HG03439 (cell line): Measurements from ENCODE around the gene UBAC1.
"Not testable (repeated sequence)": the region's sequence is repeated elsewhere in the genome, so short reads cannot be mapped to it uniquely, and the experiment has no call there.

ENCODE experiments used
- ATAC-seq: cut with Tn5 transposase; IDR thresholded peaks from one replicate; pipeline ENCODE4 v1.9.1; 2021; ENCODE audit warnings: mild to moderate bottlenecking, moderate library complexity; ENCODE audit not compliant: unreplicated experiment

UBAC1 gene

GRCh38 chr9:135960411-135961276, 529 bp downstream of the UBAC1 start:
- ATAC-seq, result peak; percentile 14

GRCh38 chr9:135959814-135960213, 1.4 kb downstream of the UBAC1 start:
- no peak for ATAC-seq

GRCh38 chr9:135958485-135958884, 2.7 kb downstream of the UBAC1 start:
- no peak for ATAC-seq

GRCh38 chr9:135957431-135957830, 3.7 kb downstream of the UBAC1 start:
- no peak for ATAC-seq

GRCh38 chr9:135956802-135957174, 4.4 kb downstream of the UBAC1 start:
- no peak for ATAC-seq

GRCh38 chr9:135955934-135956801, 5.0 kb downstream of the UBAC1 start:
- no peak for ATAC-seq

- ATAC-seq, result no peak
Measured at GRCh38 chr9:135952664-135953206, 8.4 kb downstream of the UBAC1 start.

- no peak for ATAC-seq
Measured at GRCh38 chr9:135951889-135952663, 9.1 kb downstream of the UBAC1 start.

- ATAC-seq, result not testable (repeated sequence)
Measured at GRCh38 chr9:135951310-135951709, 9.9 kb downstream of the UBAC1 start.

GRCh38 chr9:135950841-135951240, 10.3 kb downstream of the UBAC1 start:
- not testable (repeated sequence) for ATAC-seq

- ATAC-seq, result no peak
Measured at GRCh38 chr9:135950135-135950682, 11.0 kb downstream of the UBAC1 start.

- ATAC-seq, result no peak
Measured at GRCh38 chr9:135949501-135950134, 11.6 kb downstream of the UBAC1 start.

GRCh38 chr9:135948968-135949367, 12.2 kb downstream of the UBAC1 start:
- ATAC-seq, result no peak

- ATAC-seq, result no peak
Measured at GRCh38 chr9:135948446-135948845, 12.7 kb downstream of the UBAC1 start.

GRCh38 chr9:135947582-135947981, 13.6 kb downstream of the UBAC1 start:
- no peak for ATAC-seq

- not testable (repeated sequence) for ATAC-seq
Measured at GRCh38 chr9:135947105-135947504, 14.1 kb downstream of the UBAC1 start.

- no peak for ATAC-seq
Measured at GRCh38 chr9:135946392-135946994, 14.7 kb downstream of the UBAC1 start.

- ATAC-seq, result no peak
Measured at GRCh38 chr9:135945969-135946368, 15.2 kb downstream of the UBAC1 start.

GRCh38 chr9:135944444-135945252, 16.5 kb downstream of the UBAC1 start:
- ATAC-seq, result no peak
